H9 (cell line): Measurements from ENCODE around the gene RPS16. TPM values are rescaled to one million over a fixed set of nuclear protein-coding genes. Genes with fewer than 3 reads are reported as not detected.

ENCODE experiments used
- DNase-seq: peaks from one replicate; pipeline ENCODE4 v3.0.0-alpha.2; 2017
- H2AFZ ChIP-seq: one replicate; pipeline ENCODE4 v1.6.1; 2013; ENCODE audit warnings: mild to moderate bottlenecking, low read length, control low read depth, moderate library complexity
- H2AK5ac ChIP-seq: 2 replicates; pipeline ENCODE4 v1.6.1; 2013; ENCODE audit warnings: low read length, control low read depth, mixed read lengths; ENCODE audit not compliant: insufficient read length
- H2BK120ac ChIP-seq: one replicate; pipeline ENCODE4 v1.6.1; 2013; ENCODE audit warnings: low read depth, mild to moderate bottlenecking, low read length, control low read depth, inconsistent platforms; ENCODE audit not compliant: poor library complexity, severe bottlenecking
- H2BK12ac ChIP-seq: 2 replicates; pipeline ENCODE4 v1.6.1; 2013; ENCODE audit warnings: low read length, control low read depth, mixed read lengths, low read depth; ENCODE audit not compliant: insufficient read length
- H2BK15ac ChIP-seq: 2 replicates; pipeline ENCODE4 v1.6.1; 2013; ENCODE audit warnings: low read depth, low read length, control low read depth
- H2BK20ac ChIP-seq: one replicate; pipeline ENCODE4 v1.6.1; 2013; ENCODE audit warnings: low read depth, mild to moderate bottlenecking, low read length, control low read depth, inconsistent platforms; ENCODE audit not compliant: poor library complexity, severe bottlenecking
- H2BK5ac ChIP-seq: 2 replicates; pipeline ENCODE4 v1.6.1; 2013; ENCODE audit warnings: low read length, control low read depth, mixed read lengths; ENCODE audit not compliant: insufficient read length
- H3K14ac ChIP-seq: 2 replicates; pipeline ENCODE4 v1.6.1; 2013; ENCODE audit warnings: low read length, control low read depth; ENCODE audit not compliant: insufficient read depth
- H3K18ac ChIP-seq: 2 replicates; pipeline ENCODE4 v1.6.1; 2013; ENCODE audit warnings: low read depth, mild to moderate bottlenecking, mixed read lengths, low read length, control low read depth; ENCODE audit not compliant: insufficient read length
- H3K23ac ChIP-seq: 2 replicates; pipeline ENCODE4 v1.6.1; 2013; ENCODE audit warnings: low read length, control low read depth, mixed read lengths, low read depth; ENCODE audit not compliant: insufficient read length
- H3K23me2 ChIP-seq: 2 replicates; pipeline ENCODE4 v1.6.1; 2013; ENCODE audit warnings: low read depth, mild to moderate bottlenecking, mixed read lengths, low read length, control low read depth; ENCODE audit not compliant: insufficient read length, poor library complexity, severe bottlenecking
- H3K27ac ChIP-seq: 2 replicates; pipeline ENCODE4 v1.5.1; 2013; ENCODE audit warnings: low read length, control low read depth, mixed read lengths, low read depth; ENCODE audit not compliant: insufficient read length
- H3K27me3 ChIP-seq: 2 replicates; pipeline ENCODE4 v1.6.1; 2013; ENCODE audit warnings: low read length, control low read depth, inconsistent platforms; ENCODE audit not compliant: insufficient read depth
- H3K4ac ChIP-seq: 2 replicates; pipeline ENCODE4 v1.6.1; 2013; ENCODE audit warnings: low read depth, mild to moderate bottlenecking, control low read depth, inconsistent platforms, low read length, moderate library complexity
- H3K4me1 ChIP-seq: 2 replicates; pipeline ENCODE4 v1.6.1; 2013; ENCODE audit warnings: low read length, control low read depth, inconsistent platforms; ENCODE audit not compliant: insufficient read depth
- H3K4me2 ChIP-seq: 2 replicates; pipeline ENCODE4 v1.6.1; 2013; ENCODE audit warnings: low read length, control low read depth, mixed read lengths; ENCODE audit not compliant: insufficient read length, insufficient read depth
- H3K56ac ChIP-seq: 2 replicates; pipeline ENCODE4 v1.6.1; 2013; ENCODE audit warnings: low read depth, mild to moderate bottlenecking, mixed read lengths, low read length, control low read depth; ENCODE audit not compliant: insufficient read length
- H3K79me1 ChIP-seq: 2 replicates; pipeline ENCODE4 v1.6.1; 2013; ENCODE audit warnings: low read depth, mild to moderate bottlenecking, moderate library complexity, low read length, control low read depth, inconsistent platforms; ENCODE audit not compliant: insufficient read depth, poor library complexity, severe bottlenecking
- H3K79me2 ChIP-seq: 2 replicates; pipeline ENCODE4 v1.6.1; 2013; ENCODE audit warnings: low read length, control low read depth, inconsistent platforms; ENCODE audit not compliant: insufficient read depth
- H3K9ac ChIP-seq: 2 replicates; pipeline ENCODE4 v1.6.1; 2013; ENCODE audit warnings: low read length, control low read depth, mixed read lengths; ENCODE audit not compliant: insufficient read length; ENCODE audit errors: extremely low read depth
- H3K9me3 ChIP-seq: one replicate; pipeline ENCODE4 v1.6.1; 2013; ENCODE audit warnings: low read depth, low read length, inconsistent platforms; ENCODE audit not compliant: control insufficient read depth
- H3T11ph ChIP-seq: one replicate; pipeline ENCODE4 v1.6.1; 2013; ENCODE audit warnings: mild to moderate bottlenecking, low read length, control low read depth, inconsistent platforms
- H4K20me1 ChIP-seq: one replicate; pipeline ENCODE4 v1.6.1; 2013; ENCODE audit not compliant: control insufficient read depth, insufficient read length, insufficient read depth
- H4K5ac ChIP-seq: 2 replicates; pipeline ENCODE4 v1.6.1; 2013; ENCODE audit warnings: low read depth, mild to moderate bottlenecking, mixed read lengths, low read length, control low read depth; ENCODE audit not compliant: insufficient read length
- H4K8ac ChIP-seq: replicated peaks from 2 replicates; pipeline ENCODE4 v1.6.1; 2013; ENCODE audit warnings: low read length, control low read depth, mixed read lengths, low read depth; ENCODE audit not compliant: insufficient read length
- H4K91ac ChIP-seq: 2 replicates; pipeline ENCODE4 v1.6.1; 2013; ENCODE audit warnings: low read depth, mild to moderate bottlenecking, moderate library complexity, mixed read lengths, low read length, control low read depth; ENCODE audit not compliant: insufficient read length
- H3K27ac Mint-ChIP-seq, 3 experiments: 2 replicates in 2 of 3; 3 replicates in 1 of 3; pipeline ENCODE4 v1.8.0; 2020 to 2021; ENCODE audit warnings: mixed read lengths in 3 of 3, mild to moderate bottlenecking in 1 of 3, moderate library complexity in 1 of 3
- H3K27me3 Mint-ChIP-seq: 2 replicates; pipeline ENCODE4 v1.8.0; 2021; ENCODE audit warnings: low read depth, mild to moderate bottlenecking, moderate library complexity, mixed read lengths
- H3K36me3 Mint-ChIP-seq, 3 experiments: 2 replicates in 2 of 3; 3 replicates in 1 of 3; pipeline ENCODE4 v1.8.0; 2020 to 2021; ENCODE audit warnings: low read depth in 3 of 3, mixed read lengths in 3 of 3; ENCODE audit not compliant: insufficient read depth in 1 of 3
- H3K4me1 Mint-ChIP-seq, 2 experiments: 2 replicates each; pipeline ENCODE4 v1.8.0; 2020; ENCODE audit warnings: mixed read lengths in 2 of 2
- H3K4me3 Mint-ChIP-seq, 2 experiments: 2 replicates in 1 of 2; 3 replicates in 1 of 2; pipeline ENCODE4 v1.8.0; 2020 to 2021; ENCODE audit warnings: mild to moderate bottlenecking in 2 of 2, mixed read lengths in 2 of 2, moderate library complexity in 1 of 2
- H3K9me3 Mint-ChIP-seq, 2 experiments: 2 replicates in 1 of 2; 3 replicates in 1 of 2; pipeline ENCODE4 v1.8.0; 2020; ENCODE audit warnings: mild to moderate bottlenecking in 2 of 2, mixed read lengths in 2 of 2, moderate library complexity in 1 of 2
- WGBS: extraction: QIAGEN DNeasy Blood & Tissue Kit; methylation state at CpG from one replicate; pipeline ENCODE4 v1.1.7; 2013; ENCODE audit warnings: missing lambda C conversion rate, low lambda C conversion rate, mixed read lengths; ENCODE audit not compliant: insufficient read length; ENCODE audit errors: extremely low coverage; 5-methylcytosine and 5-hydroxymethylcytosine counted together
- total RNA-seq: library from RNA; stranded (reverse); gene quantifications from 2 replicates; pipeline ENCODE4 v1.2.1, GENCODE V29; 2021
- TF ChIP-seq, protein P1 (sequence below): fragments of 200-600 bp; sonication (generic); conservative IDR thresholded peaks from 3 replicates; pipeline ENCODE4 v1.8.0; 2021; ENCODE audit warnings: antibody characterized with exemption, mild to moderate bottlenecking

Gene RPS16
- total RNA-seq, 1 experiment from 2014 or later, result 2,711 TPM

DNA sequence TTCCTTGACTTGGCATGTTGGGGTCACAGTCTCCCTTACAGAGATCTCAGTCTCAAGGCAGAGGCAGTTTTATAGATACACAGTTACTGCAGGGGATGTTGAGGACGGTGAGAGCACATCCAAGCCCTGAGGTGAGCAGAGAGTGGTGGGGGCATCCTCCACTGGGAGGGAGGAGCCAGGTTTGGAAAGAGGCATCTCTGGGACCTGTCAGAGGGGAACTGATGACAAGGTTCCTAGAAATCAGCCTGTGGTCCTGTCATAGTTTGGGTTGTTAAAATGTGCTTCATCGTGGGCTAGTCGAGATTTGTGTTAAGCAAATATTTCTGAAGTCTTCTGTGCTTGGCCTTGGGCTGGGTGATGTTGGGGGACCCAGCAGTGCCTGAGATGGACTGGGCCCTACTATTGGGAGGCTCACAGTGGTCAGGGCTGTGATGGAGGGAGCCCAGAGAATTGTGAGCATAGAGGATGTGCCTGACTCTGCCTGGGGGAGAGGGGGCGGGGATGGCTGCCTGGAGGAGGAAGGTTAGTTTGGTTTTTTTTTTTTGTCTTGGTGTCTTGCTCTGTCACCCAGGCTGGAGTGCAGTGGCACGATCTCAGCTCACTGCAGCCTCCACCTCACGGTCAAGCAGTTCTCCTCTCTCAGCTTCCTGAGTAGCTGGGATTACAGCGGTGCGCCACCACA lies 13.5 kb upstream of the RPS16 start:
- peak overlapping the region; percentile 36 for H3K9ac ChIP-seq
- Mint-ChIP-seq H3K36me3 (peaks cover 23 to 64% (median 49%) of the 10 kb centered on the region in 3 experiments; a peak in 6 of 7 replicates), H3K4me1 (peaks cover 10 to 15% of the 10 kb centered on the region in 2 experiments), H3K27ac (peak overlapping the region in 2 of 3 experiments; percentile 81 to 89; a peak in 4 of 7 replicates), H3K4me3 (peak overlapping the region in 1 of 2 experiments; percentile 25; a peak in 2 of 5 replicates), H3K9me3 (peaks cover 0 to 5% of the 10 kb centered on the region in 2 experiments; a peak in 2 of 5 replicates), H3K27me3 (no peaks in the 10 kb centered on the region)
- no peak overlapping the region for H2BK120ac ChIP-seq
- TF ChIP-seq, protein P1, sequence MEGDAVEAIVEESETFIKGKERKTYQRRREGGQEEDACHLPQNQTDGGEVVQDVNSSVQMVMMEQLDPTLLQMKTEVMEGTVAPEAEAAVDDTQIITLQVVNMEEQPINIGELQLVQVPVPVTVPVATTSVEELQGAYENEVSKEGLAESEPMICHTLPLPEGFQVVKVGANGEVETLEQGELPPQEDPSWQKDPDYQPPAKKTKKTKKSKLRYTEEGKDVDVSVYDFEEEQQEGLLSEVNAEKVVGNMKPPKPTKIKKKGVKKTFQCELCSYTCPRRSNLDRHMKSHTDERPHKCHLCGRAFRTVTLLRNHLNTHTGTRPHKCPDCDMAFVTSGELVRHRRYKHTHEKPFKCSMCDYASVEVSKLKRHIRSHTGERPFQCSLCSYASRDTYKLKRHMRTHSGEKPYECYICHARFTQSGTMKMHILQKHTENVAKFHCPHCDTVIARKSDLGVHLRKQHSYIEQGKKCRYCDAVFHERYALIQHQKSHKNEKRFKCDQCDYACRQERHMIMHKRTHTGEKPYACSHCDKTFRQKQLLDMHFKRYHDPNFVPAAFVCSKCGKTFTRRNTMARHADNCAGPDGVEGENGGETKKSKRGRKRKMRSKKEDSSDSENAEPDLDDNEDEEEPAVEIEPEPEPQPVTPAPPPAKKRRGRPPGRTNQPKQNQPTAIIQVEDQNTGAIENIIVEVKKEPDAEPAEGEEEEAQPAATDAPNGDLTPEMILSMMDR, result no peak
- no peak overlapping the region for H3K18ac ChIP-seq
- H3K23me2 ChIP-seq, result peaks cover 5% of the 10 kb centered on the region
- H4K91ac ChIP-seq, result no peak overlapping the region
- no peak for DNase-seq
- H3T11ph ChIP-seq, result no peak overlapping the region
- H3K4me1 ChIP-seq, result no peaks in the 10 kb centered on the region
- H2BK20ac ChIP-seq, result no peak overlapping the region
- H4K5ac ChIP-seq, result no peak overlapping the region
- H2BK15ac ChIP-seq, result no peak overlapping the region
- no peak overlapping the region for H3K56ac ChIP-seq
- no peak overlapping the region for H3K27ac ChIP-seq
- no peak overlapping the region for H2BK5ac ChIP-seq
- no peak overlapping the region for H4K8ac ChIP-seq
- peaks cover 11% of the 10 kb centered on the region for H3K79me1 ChIP-seq
- H3K27me3 ChIP-seq, result no peaks in the 10 kb centered on the region
- H3K23ac ChIP-seq, result no peak overlapping the region
- no peaks in the 10 kb centered on the region for H3K9me3 ChIP-seq
- H3K4ac ChIP-seq, result no peak overlapping the region
- H3K79me2 ChIP-seq, result peaks cover 43% of the 10 kb centered on the region; the same call in 1 of the 2 replicates
- no peak overlapping the region for H3K14ac ChIP-seq
- WGBS, result no CpG with 5 or more reads among the region's 8 CpGs
- H2BK12ac ChIP-seq, result no peak overlapping the region
- H2AK5ac ChIP-seq, result no peak overlapping the region
- H4K20me1 ChIP-seq, result peaks cover 2% of the 10 kb centered on the region
- no peak overlapping the region for H2AFZ ChIP-seq
- H3K4me2 ChIP-seq, result no peak overlapping the region
